H1 (cell line): ENCODE results near the gene NT5E. TPM values are rescaled to one million over a fixed set of nuclear protein-coding genes. Genes with fewer than 3 reads are reported as not detected.

Source experiments
- ASH2L ChIP-seq: fragments of 200-600, 300-600 bp; sonication (generic); IDR thresholded peaks from one replicate; pipeline ENCODE4 v1.7.1; 2017; ENCODE audit warnings: low read length
- BACH1 ChIP-seq: IDR thresholded peaks from 2 replicates; pipeline ENCODE4 v1.6.1; 2012; ENCODE audit warnings: low read length, improper control_type of control experiment
- CHD1 ChIP-seq: IDR thresholded peaks from 2 replicates; pipeline ENCODE4 v1.6.1; 2012; ENCODE audit warnings: low read depth, low read length, improper control_type of control experiment
- CHD2 ChIP-seq: IDR thresholded peaks from 2 replicates; pipeline ENCODE4 v1.6.1; 2012; ENCODE audit warnings: low read length, improper control_type of control experiment
- CHD7 ChIP-seq: fragments of 300-600 bp; sonication (generic); IDR thresholded peaks from 2 replicates; pipeline ENCODE4 v1.7.1; 2012; ENCODE audit warnings: low read length, moderate library complexity, mild to moderate bottlenecking, inconsistent platforms; ENCODE audit not compliant: insufficient replicate concordance
- E2F6 ChIP-seq: IDR thresholded peaks from 2 replicates; pipeline ENCODE4 v1.6.1; 2012; ENCODE audit warnings: inconsistent platforms
- HDAC6 ChIP-seq: IDR thresholded peaks from one replicate; pipeline ENCODE4 v1.7.1; 2012; ENCODE audit warnings: low read depth, mild to moderate bottlenecking, inconsistent platforms, low read length, moderate library complexity
- JUN ChIP-seq: IDR thresholded peaks from 2 replicates; pipeline ENCODE4 v1.6.1; 2011; ENCODE audit warnings: low read depth, mild to moderate bottlenecking, improper control_type of control experiment, low read length
- RFX5 ChIP-seq: IDR thresholded peaks from 2 replicates; pipeline ENCODE4 v1.6.1; 2011; ENCODE audit warnings: low read depth, low read length, improper control_type of control experiment, borderline replicate concordance
- RXRA ChIP-seq: IDR thresholded peaks from 2 replicates; pipeline ENCODE4 v1.6.1; 2011; ENCODE audit warnings: low read depth, mild to moderate bottlenecking, low read length, moderate library complexity; ENCODE audit not compliant: insufficient read depth
- TAF7 ChIP-seq: optimal IDR thresholded peaks from 2 replicates; pipeline ENCODE3; 2011; ENCODE audit warnings: low read depth, mild to moderate bottlenecking, inconsistent platforms, low read length, moderate library complexity, borderline replicate concordance
- TEAD4 ChIP-seq: IDR thresholded peaks from 2 replicates; pipeline ENCODE4 v1.6.1; 2012; ENCODE audit warnings: low read depth, low read length, inconsistent platforms, mixed read lengths
- polyA plus RNA-seq, 7 experiments: library from polyadenylated mRNA; depleted of rRNA in 3 of 7; stranded (reverse) in 5 of 7; unstranded in 2 of 7; fragments of >200 nt in 5 of 7; fragments of 200-250 nt in 2 of 7; gene quantifications; 1 replicate in 5 of 7; 2 replicates in 1 of 7; 4 replicates in 1 of 7; pipeline versions ENCODE4 v1.2.1 to v1.2.3, GENCODE V29; 2011 to 2013; ENCODE audit warnings: missing spikeins in 2 of 7, mixed read lengths in 2 of 7
- total RNA-seq: library from RNA; stranded (reverse); fragmentation: NEBNext Ultra II Directional; extraction: Animal tissue kit (Norgen Biotek cat#: 25700); gene quantifications from 2 replicates; pipeline ENCODE4 v1.2.1, GENCODE V29; 2021

NT5E gene
- total and polyA plus RNA-seq, 2 of the 8 experiments (the other 6 are each of a cell fraction or from before 2014, with no cell fraction given): 0.74 to 1.5 TPM

GRCh38 chr6:85468326-85468725, 18.4 kb downstream of the NT5E start (continued):
- TF ChIP-seq CHD7 (no peak), TEAD4 (no peak), RXRA (no peak), JUN (no peak), E2F6 (no peak), CHD1 (no peak), BACH1 (no peak), ASH2L (no peak), RFX5 (no peak), HDAC6 (no peak), CHD2 (no peak), TAF7 (no peak)
